A549 (cell line): Measurements from ENCODE around the gene SLC24A3. TPM values are rescaled to one million over a fixed set of nuclear protein-coding genes. Genes with fewer than 3 reads are reported as not detected.

ENCODE experiments used
- ATAC-seq, 2 experiments: fragments of 200-7000 bp in 1 of 2; fragments of >200 bp in 1 of 2; cut with Nextera tagmentation in 1 of 2; cut with Tn5 transposase in 1 of 2; 3 replicates each; pipeline versions ENCODE4 v1.8.0 to v1.9.1; 2018 to 2020; ENCODE audit warnings: mild to moderate bottlenecking in 1 of 2, moderate library complexity in 1 of 2
- CTCF ChIA-PET: fragments of 300-600 bp; sonication (Branson Sonifier 250); formaldehyde crosslinking; extraction: SDS; loops from one replicate; lab custom pipeline; 2021; ENCODE audit warnings: antibody characterized with exemption, inconsistent platforms; lab: Yijun Ruan, JAX
- POLR2A ChIA-PET: fragments of 350-600 bp; formaldehyde crosslinking; extraction: SDS; loops from one replicate; lab custom pipeline; 2021; ENCODE audit warnings: antibody characterized with exemption, inconsistent platforms; lab: Yijun Ruan, JAX
- DNase-seq, 2 experiments: peaks; one replicate each; pipeline versions ENCODE4 v3.0.0 to v3.0.0-alpha.2; 2011 to 2016; ENCODE audit warnings: low read depth in 1 of 2, low spot score in 1 of 2
- FAIRE-seq: peaks from 2 replicates; lab custom pipeline; 2011; peaks lifted over from hg19 to GRCh38; lab: Jason Lieb, UNC
- H3K27ac ChIP-seq, 2 experiments: fragments of >200 bp; sonication (Bioruptor Twin); formaldehyde crosslinking; 3 replicates each; pipeline ENCODE4 v1.5.1; 2016 to 2017
- H3K4me1 ChIP-seq: fragments of >200 bp; sonication (Bioruptor Twin); formaldehyde crosslinking; 3 replicates; pipeline ENCODE4 v1.6.1; 2016
- H3K4me2 ChIP-seq: fragments of >200 bp; sonication (Bioruptor Twin); formaldehyde crosslinking; 3 replicates; pipeline ENCODE4 v1.6.1; 2016
- H3K4me3 ChIP-seq: fragments of >200 bp; sonication (Bioruptor Twin); formaldehyde crosslinking; 3 replicates; pipeline ENCODE4 v1.5.1; 2016
- H3K9me3 ChIP-seq: fragments of >200 bp; sonication (Bioruptor Twin); formaldehyde crosslinking; 3 replicates; pipeline ENCODE4 v1.6.1; 2016
- CBX8 ChIP-seq: fragments of 200-600 bp; sonication (generic); IDR thresholded peaks from 2 replicates; pipeline ENCODE4 v1.6.1; 2016
- CEBPB ChIP-seq, 2 experiments: fragments of >200 bp in 1 of 2; sonication (Bioruptor Twin) in 1 of 2; formaldehyde crosslinking in 1 of 2; IDR thresholded peaks; 2 replicates each; pipeline ENCODE4 v1.6.1; 2012 to 2016
- ESRRA ChIP-seq: fragments of 150-350 bp; IDR thresholded peaks from 2 replicates; pipeline ENCODE4 v1.6.1; 2014; ENCODE audit warnings: mild to moderate bottlenecking, low read length, borderline replicate concordance
- FOSL2 ChIP-seq, 2 experiments: fragments of 450-650 bp in 1 of 2; fragments of >200 bp in 1 of 2; sonication (Bioruptor Twin) in 1 of 2; formaldehyde crosslinking; IDR thresholded peaks; 2 replicates each; pipeline versions ENCODE4 v1.5.0 to v1.6.1; 2016 to 2020; ENCODE audit warnings: mild to moderate bottlenecking in 1 of 2, moderate library complexity in 1 of 2
- GATA3 ChIP-seq: IDR thresholded peaks from 2 replicates; pipeline ENCODE4 v1.6.1; 2012; ENCODE audit warnings: borderline replicate concordance
- HDAC2 ChIP-seq: fragments of 200-600 bp; sonication (generic); IDR thresholded peaks from 2 replicates; pipeline ENCODE4 v1.6.1; 2016
- HEYL ChIP-seq: fragments of 250-450 bp; sonication (Bioruptor Pico); IDR thresholded peaks from 2 replicates; pipeline ENCODE4 v1.8.0; 2021; ENCODE audit warnings: mild to moderate bottlenecking, moderate library complexity
- HOXB13 ChIP-seq: fragments of 250-450 bp; sonication (Bioruptor Pico); IDR thresholded peaks from 2 replicates; pipeline ENCODE4 v1.5.0; 2020; ENCODE audit warnings: low read depth, mild to moderate bottlenecking, moderate library complexity
- KDM1A ChIP-seq: fragments of 200-600 bp; sonication (generic); IDR thresholded peaks from 2 replicates; pipeline ENCODE4 v1.6.1; 2016; ENCODE audit warnings: low read depth, mild to moderate bottlenecking
- NFE2L2 ChIP-seq: fragments of 150-350 bp; conservative IDR thresholded peaks from 2 replicates; pipeline ENCODE4 v1.6.1; 2014; ENCODE audit warnings: low read length
- NR3C1 ChIP-seq: fragments of >200 bp; sonication (Bioruptor Twin); formaldehyde crosslinking; IDR thresholded peaks from 3 replicates; pipeline ENCODE4 v1.6.1; 2017
- PHF8 ChIP-seq: fragments of 200-600 bp; sonication (generic); IDR thresholded peaks from 2 replicates; pipeline ENCODE4 v1.6.1; 2016; ENCODE audit warnings: low read depth, mild to moderate bottlenecking, antibody characterized with exemption, moderate library complexity, borderline replicate concordance
- POLR2A ChIP-seq: IDR thresholded peaks from 2 replicates; pipeline ENCODE4 v1.6.1; 2012; ENCODE audit warnings: mild to moderate bottlenecking, low read length
- RAD21 ChIP-seq, 2 experiments: fragments of >200 bp in 1 of 2; sonication (Bioruptor Twin) in 1 of 2; formaldehyde crosslinking in 1 of 2; IDR thresholded peaks in 1 of 2; conservative IDR thresholded peaks in 1 of 2; 2 replicates in 1 of 2; 3 replicates in 1 of 2; pipeline ENCODE4 v1.6.1; 2012 to 2018; ENCODE audit warnings: inconsistent platforms in 1 of 2
- RARB ChIP-seq: fragments of 250-450 bp; sonication (Bioruptor Pico); IDR thresholded peaks from 2 replicates; pipeline ENCODE4 v1.8.0; 2021; ENCODE audit warnings: mild to moderate bottlenecking, moderate library complexity
- SREBF2 ChIP-seq: fragments of 450-650 bp; IDR thresholded peaks from 2 replicates; pipeline ENCODE4 v1.6.1; 2014; ENCODE audit warnings: mild to moderate bottlenecking, moderate library complexity
- ZFP36 ChIP-seq: fragments of 450-650 bp; IDR thresholded peaks from 2 replicates; pipeline ENCODE4 v1.6.1; 2014; ENCODE audit warnings: borderline replicate concordance; ENCODE audit not compliant: partially characterized antibody
- ZSCAN20 ChIP-seq: fragments of 250-450 bp; sonication (Bioruptor Pico); IDR thresholded peaks from 2 replicates; pipeline ENCODE4 v1.8.0; 2022; ENCODE audit warnings: mild to moderate bottlenecking, moderate library complexity
- WGBS: methylation state at CpG from one replicate; pipeline ENCODE4 v1.1.6; 2017; ENCODE audit errors: missing lambda C conversion rate; 5-methylcytosine and 5-hydroxymethylcytosine counted together
- polyA plus RNA-seq, 4 experiments: library from polyadenylated mRNA; depleted of rRNA in 3 of 4; stranded (reverse); fragments of >200 nt; fragmentation: RNase III in 1 of 4; extraction: RNeasy Plus Mini Kit Qiagen cat#74134 plus additional on column Dnase treatment in 1 of 4; gene quantifications; 2 replicates in 3 of 4; 3 replicates in 1 of 4; pipeline ENCODE4 v1.2.3, GENCODE V29; 2011 to 2017
- TF ChIP-seq, protein P1 (sequence below): fragments of >200 bp; sonication (Bioruptor Twin); formaldehyde crosslinking; IDR thresholded peaks from 3 replicates; pipeline ENCODE4 v1.5.1; 2016
- TF ChIP-seq, protein P2 (sequence below): IDR thresholded peaks from 2 replicates; pipeline ENCODE4 v1.6.1; 2012
- TF ChIP-seq, protein P3 (sequence below): fragments of >200 bp; sonication (Bioruptor Twin); formaldehyde crosslinking; IDR thresholded peaks from 3 replicates; pipeline ENCODE4 v1.6.1; 2016
- TF ChIP-seq, protein P4 (sequence below): fragments of >200 bp; sonication (Bioruptor Twin); formaldehyde crosslinking; IDR thresholded peaks from 2 replicates; pipeline ENCODE4 v1.6.1; 2016
- TF ChIP-seq, protein P5 (sequence below): fragments of 250-450 bp; sonication (Bioruptor Pico); IDR thresholded peaks from 2 replicates; pipeline ENCODE4 v1.5.0; 2020; ENCODE audit warnings: low read depth, mild to moderate bottlenecking, moderate library complexity

SLC24A3 gene
- polyA plus RNA-seq, 2 of the 4 experiments (the other 2 are of a cell fraction) = 0.08 TPM; not detected in 1

DNA sequence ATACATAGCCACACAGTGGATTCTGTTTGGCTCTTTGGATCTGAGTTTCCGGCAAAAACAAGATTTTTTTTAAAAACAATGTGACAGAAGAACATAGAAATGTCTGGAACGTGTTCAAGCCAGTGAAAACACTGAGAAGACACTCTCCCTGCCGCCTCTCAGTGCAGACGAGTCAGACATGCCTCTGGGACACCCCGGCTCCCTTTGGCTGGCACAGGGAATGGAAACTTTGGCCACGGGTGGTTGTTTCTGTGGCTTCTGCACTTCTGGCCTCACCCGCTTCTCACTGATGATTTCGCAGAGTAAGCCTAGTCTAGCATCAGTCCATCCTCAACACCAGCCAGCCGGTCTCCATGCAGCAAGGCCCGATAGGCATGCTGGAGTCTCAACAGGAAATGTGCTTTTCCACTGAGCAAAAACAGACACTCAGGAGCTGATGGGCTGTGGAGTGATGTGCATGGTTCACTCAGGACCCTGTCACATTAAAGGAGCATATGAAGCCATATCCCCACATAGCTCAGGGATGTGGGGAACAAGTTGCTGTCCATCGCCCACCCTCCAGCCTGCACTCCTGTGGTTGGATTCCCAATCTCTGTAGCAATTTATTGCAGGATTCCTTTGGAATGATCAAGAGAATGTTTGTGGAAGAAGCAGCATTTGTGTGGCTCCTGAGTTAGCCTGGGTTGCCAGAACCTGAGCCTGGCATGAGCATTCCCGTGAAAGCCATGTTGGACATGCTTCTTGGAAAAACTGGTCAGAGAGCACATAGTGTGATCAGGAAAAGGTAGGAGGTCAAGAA lies 283.7 kb downstream of the SLC24A3 start:
- FAIRE-seq (no peak), DNase-seq (no peak), ATAC-seq (no peak)
- Histone ChIP-seq H3K4me2 (no peak overlapping the region), H3K4me1 (no peaks in the 10 kb centered on the region), H3K4me3 (no peak overlapping the region), H3K27ac (no peak overlapping the region), H3K9me3 (no peaks in the 10 kb centered on the region)
- no peak for TF ChIP-seq RARB (CRISPR knock-in tag)
- TF ChIP-seq POLR2A = no peak
- no peak for TF ChIP-seq NFE2L2
- TF ChIP-seq HEYL (CRISPR knock-in tag) = no peak
- TF ChIP-seq ESRRA = no peak
- TF ChIP-seq, protein P1, sequence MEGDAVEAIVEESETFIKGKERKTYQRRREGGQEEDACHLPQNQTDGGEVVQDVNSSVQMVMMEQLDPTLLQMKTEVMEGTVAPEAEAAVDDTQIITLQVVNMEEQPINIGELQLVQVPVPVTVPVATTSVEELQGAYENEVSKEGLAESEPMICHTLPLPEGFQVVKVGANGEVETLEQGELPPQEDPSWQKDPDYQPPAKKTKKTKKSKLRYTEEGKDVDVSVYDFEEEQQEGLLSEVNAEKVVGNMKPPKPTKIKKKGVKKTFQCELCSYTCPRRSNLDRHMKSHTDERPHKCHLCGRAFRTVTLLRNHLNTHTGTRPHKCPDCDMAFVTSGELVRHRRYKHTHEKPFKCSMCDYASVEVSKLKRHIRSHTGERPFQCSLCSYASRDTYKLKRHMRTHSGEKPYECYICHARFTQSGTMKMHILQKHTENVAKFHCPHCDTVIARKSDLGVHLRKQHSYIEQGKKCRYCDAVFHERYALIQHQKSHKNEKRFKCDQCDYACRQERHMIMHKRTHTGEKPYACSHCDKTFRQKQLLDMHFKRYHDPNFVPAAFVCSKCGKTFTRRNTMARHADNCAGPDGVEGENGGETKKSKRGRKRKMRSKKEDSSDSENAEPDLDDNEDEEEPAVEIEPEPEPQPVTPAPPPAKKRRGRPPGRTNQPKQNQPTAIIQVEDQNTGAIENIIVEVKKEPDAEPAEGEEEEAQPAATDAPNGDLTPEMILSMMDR = no peak
- TF ChIP-seq RAD21 (conservative IDR thresholded peaks at IDR 0.05 in 1 of 2, IDR thresholded peaks at IDR 0.05 in 1 of 2) = no peak
- TF ChIP-seq HDAC2 = no peak
- no peak for TF ChIP-seq CEBPB (IDR thresholded peaks at IDR 0.05)
- no peak for TF ChIP-seq NR3C1
- TF ChIP-seq KDM1A = no peak
- TF ChIP-seq, protein P2, sequence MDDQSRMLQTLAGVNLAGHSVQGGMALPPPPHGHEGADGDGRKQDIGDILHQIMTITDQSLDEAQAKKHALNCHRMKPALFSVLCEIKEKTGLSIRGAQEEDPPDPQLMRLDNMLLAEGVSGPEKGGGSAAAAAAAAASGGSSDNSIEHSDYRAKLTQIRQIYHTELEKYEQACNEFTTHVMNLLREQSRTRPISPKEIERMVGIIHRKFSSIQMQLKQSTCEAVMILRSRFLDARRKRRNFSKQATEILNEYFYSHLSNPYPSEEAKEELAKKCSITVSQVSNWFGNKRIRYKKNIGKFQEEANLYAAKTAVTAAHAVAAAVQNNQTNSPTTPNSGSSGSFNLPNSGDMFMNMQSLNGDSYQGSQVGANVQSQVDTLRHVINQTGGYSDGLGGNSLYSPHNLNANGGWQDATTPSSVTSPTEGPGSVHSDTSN = no peak
- TF ChIP-seq ZSCAN20 (CRISPR knock-in tag) = no peak
- TF ChIP-seq, protein P3, sequence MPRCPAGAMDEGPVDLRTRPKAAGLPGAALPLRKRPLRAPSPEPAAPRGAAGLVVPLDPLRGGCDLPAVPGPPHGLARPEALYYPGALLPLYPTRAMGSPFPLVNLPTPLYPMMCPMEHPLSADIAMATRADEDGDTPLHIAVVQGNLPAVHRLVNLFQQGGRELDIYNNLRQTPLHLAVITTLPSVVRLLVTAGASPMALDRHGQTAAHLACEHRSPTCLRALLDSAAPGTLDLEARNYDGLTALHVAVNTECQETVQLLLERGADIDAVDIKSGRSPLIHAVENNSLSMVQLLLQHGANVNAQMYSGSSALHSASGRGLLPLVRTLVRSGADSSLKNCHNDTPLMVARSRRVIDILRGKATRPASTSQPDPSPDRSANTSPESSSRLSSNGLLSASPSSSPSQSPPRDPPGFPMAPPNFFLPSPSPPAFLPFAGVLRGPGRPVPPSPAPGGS = no peak
- TF ChIP-seq SREBF2 = no peak
- no peak for TF ChIP-seq CBX8
- TF ChIP-seq, protein P4, sequence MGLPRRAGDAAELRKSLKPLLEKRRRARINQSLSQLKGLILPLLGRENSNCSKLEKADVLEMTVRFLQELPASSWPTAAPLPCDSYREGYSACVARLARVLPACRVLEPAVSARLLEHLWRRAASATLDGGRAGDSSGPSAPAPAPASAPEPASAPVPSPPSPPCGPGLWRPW = no peak
- TF ChIP-seq, protein P5, sequence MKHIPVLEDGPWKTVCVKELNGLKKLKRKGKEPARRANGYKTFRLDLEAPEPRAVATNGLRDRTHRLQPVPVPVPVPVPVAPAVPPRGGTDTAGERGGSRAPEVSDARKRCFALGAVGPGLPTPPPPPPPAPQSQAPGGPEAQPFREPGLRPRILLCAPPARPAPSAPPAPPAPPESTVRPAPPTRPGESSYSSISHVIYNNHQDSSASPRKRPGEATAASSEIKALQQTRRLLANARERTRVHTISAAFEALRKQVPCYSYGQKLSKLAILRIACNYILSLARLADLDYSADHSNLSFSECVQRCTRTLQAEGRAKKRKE = no peak
- TF ChIP-seq FOSL2 (IDR thresholded peaks at IDR 0.05) = no peak
- no peak for TF ChIP-seq FOSL2 (CRISPR knock-in tag; IDR thresholded peaks at IDR 0.05)
- WGBS = 15% methylated on average over 12 of the region's 12 CpGs
- ChIA-PET CTCF (interaction anchor here (0.8 kb wide), 1 partner anchor 8 kb away, joined by 3 read pairs; no protein-coding TSS in a partner anchor), POLR2A (no interaction called here)

DNA sequence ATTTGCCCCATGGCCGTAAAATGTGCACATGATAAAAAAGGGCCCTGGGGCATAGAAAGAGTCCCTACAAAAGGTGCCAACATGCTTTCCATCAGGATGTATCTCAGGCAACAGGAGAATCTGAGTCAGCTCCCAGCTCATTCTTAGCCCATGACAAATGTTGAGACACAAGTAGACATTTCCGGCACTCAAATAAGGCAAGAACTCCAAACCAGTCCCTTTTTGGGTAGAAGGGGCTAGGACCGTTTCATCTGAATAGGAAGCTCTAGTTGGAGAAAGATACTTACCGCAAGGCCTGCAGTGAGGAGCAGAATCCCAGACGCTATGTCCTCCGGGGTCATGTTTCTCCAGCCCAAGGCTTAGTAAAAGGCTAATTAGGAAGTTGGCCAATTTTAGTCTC lies 284.6 kb downstream of the SLC24A3 start:
- ATAC-seq (no peak), DNase-seq (no peak), FAIRE-seq (no peak)
- Histone ChIP-seq H3K27ac (no peak overlapping the region), H3K9me3 (no peaks in the 10 kb centered on the region), H3K4me3 (no peak overlapping the region), H3K4me1 (no peaks in the 10 kb centered on the region), H3K4me2 (no peak overlapping the region)
- 47% methylated on average over 6 of the region's 6 CpGs for WGBS
- no peak for TF ChIP-seq HOXB13 (CRISPR knock-in tag)
- TF ChIP-seq PHF8 = no peak
- TF ChIP-seq, protein P3 = no peak
- TF ChIP-seq RARB (CRISPR knock-in tag) = no peak
- no peak for TF ChIP-seq GATA3
- no peak for TF ChIP-seq ZFP36
- POLR2A ChIA-PET = no interaction called here
- CTCF ChIA-PET = interaction anchor here (0.8 kb wide), 1 partner anchor 9 kb away, joined by 3 read pairs; no protein-coding TSS in a partner anchor
